Measurements from ENCODE around the gene CYB5A. TPM values are rescaled to one million over a fixed set of nuclear protein-coding genes. Genes with fewer than 3 reads are reported as not detected.
A peak's percentile ranks its signal among the peaks of the same experiment; 100 is the strongest.
"Not testable (repeated sequence)": the region's sequence is repeated elsewhere in the genome, so short reads cannot be mapped to it uniquely, and the experiment has no call there.

The CYB5A gene
- 36.2 TPM for polyA plus RNA-seq (2013, experiment 1 of 2; ENCODE audit: insufficient read length)
- polyA plus RNA-seq (2013, experiment 2 of 2; ENCODE audit: insufficient read length), result 38.3 TPM

GRCh38 chr18:74291771-74292540, at the start of gene CYB5A:
Gene CYB5A (minus strand): TSS chr18:74291963. CDS start chr18:74291875, 88 bp downstream.
- peak; percentile 96 for DNase-seq

- no peak for DNase-seq
These were observed 46.1 kb upstream of the CYB5A start for GRCh38 chr18:74337912-74338309.

- DNase-seq, result no peak
These were observed 45.6 kb upstream of the CYB5A start for GRCh38 chr18:74337155-74337911.

GRCh38 chr18:74336656-74337055, 44.9 kb upstream of the CYB5A start:
- no peak for DNase-seq

GRCh38 chr18:74334242-74334893, 42.6 kb upstream of the CYB5A start:
- no peak for DNase-seq

- no peak for DNase-seq
These were observed 41.3 kb upstream of the CYB5A start for GRCh38 chr18:74333091-74333490.

- peak; percentile 35 for DNase-seq
These were observed 39.6 kb upstream of the CYB5A start for GRCh38 chr18:74331404-74331803.

- no peak for DNase-seq
These were observed 38.0 kb upstream of the CYB5A start for GRCh38 chr18:74329688-74330205.

GRCh38 chr18:74328206-74328605, 36.4 kb upstream of the CYB5A start:
- peak; percentile 69 for DNase-seq

GRCh38 chr18:74326791-74327190, 35.0 kb upstream of the CYB5A start:
- not testable (repeated sequence) for DNase-seq

GRCh38 chr18:74326231-74326630, 34.5 kb upstream of the CYB5A start:
- no peak for DNase-seq

GRCh38 chr18:74316257-74317170, 24.8 kb upstream of the CYB5A start:
- DNase-seq, result peak; percentile 81

- DNase-seq, result no peak
These were observed 23.9 kb upstream of the CYB5A start, which contains the start of gene C18orf63 for GRCh38 chr18:74315464-74316256. Gene C18orf63 (plus strand): TSS chr18:74315839. CDS start chr18:74317866, 2,027 bp downstream.

- DNase-seq, result no peak
These were observed 23.1 kb upstream of the CYB5A start for GRCh38 chr18:74314759-74315463.

GRCh38 chr18:74311000-74311399, 19.2 kb upstream of the CYB5A start:
- no peak for DNase-seq

GRCh38 chr18:74310411-74310810, 18.6 kb upstream of the CYB5A start:
- peak; percentile 35 for DNase-seq

- DNase-seq, result peak; percentile 16
These were observed 12.2 kb upstream of the CYB5A start for GRCh38 chr18:74303936-74304335.

GRCh38 chr18:74303306-74303705, 11.5 kb upstream of the CYB5A start:
- DNase-seq, result no peak

GRCh38 chr18:74299746-74300145, 8.0 kb upstream of the CYB5A start:
- peak; percentile 27 for DNase-seq

GRCh38 chr18:74299162-74299561, 7.4 kb upstream of the CYB5A start:
- no peak for DNase-seq

Measured in fibroblast of skin of abdomen (primary cell).